Vagina (tissue), 2 donors: ENCODE results near the gene CACNA1I.

ENCODE experiments used
- CTCF ChIP-seq, 3 experiments: fragments of 450-650 bp in 2 of 3; fragments of 200-600 bp in 1 of 3; sonication (generic) in 1 of 3; IDR thresholded peaks; one replicate each; pipeline ENCODE4 v1.5.1; 2017 to 2019; ENCODE audit warnings: antibody characterized with exemption in 3 of 3, mild to moderate bottlenecking in 2 of 3, moderate library complexity in 2 of 3
- POLR2A ChIP-seq, 2 donors: fragments of 450-650 bp; IDR thresholded peaks; one replicate each; pipeline ENCODE4 v1.6.1; 2017; ENCODE audit warnings: antibody characterized with exemption in 2 of 2, mild to moderate bottlenecking in 2 of 2, moderate library complexity in 2 of 2

DNA sequence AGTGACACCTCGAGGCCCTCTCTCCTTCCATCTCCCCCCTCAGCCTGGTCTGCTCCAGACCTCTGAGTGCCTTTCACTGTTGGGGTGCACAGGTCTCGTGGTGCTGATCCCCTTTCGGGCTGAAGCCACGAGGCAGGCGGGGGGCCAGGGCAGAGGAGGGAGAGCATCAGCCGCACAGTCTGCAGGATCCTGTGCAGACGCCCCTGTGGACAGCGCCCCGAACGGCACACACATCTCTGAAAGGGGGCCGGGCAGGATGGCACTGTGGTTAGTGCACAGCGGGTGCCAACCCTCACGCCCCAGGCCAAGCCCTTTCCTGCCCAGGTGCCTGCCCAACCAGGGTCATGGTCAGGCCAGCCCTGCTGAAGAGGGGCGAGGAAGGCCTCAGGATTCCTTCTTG, 56.7 kb downstream of the CACNA1I start:
- TF ChIP-seq POLR2A (IDR thresholded peaks at IDR 0.05) (no peak), CTCF (IDR thresholded peaks at IDR 0.05) (no peak)
